HEK293T (cell line): ENCODE measurements around the gene GDPGP1.

ENCODE experiments used
- ELF4 ChIP-seq: fragments of 450-650 bp; IDR thresholded peaks from 2 replicates; pipeline ENCODE4 v1.6.1; 2017; ENCODE audit warnings: antibody characterized with exemption
- LEF1 ChIP-seq: fragments of 450-650 bp; IDR thresholded peaks from 2 replicates; pipeline ENCODE4 v1.6.1; 2017; ENCODE audit warnings: mild to moderate bottlenecking, borderline replicate concordance
- SP1 ChIP-seq: fragments of 450-650 bp; IDR thresholded peaks from 2 replicates; pipeline ENCODE4 v1.6.1; 2017
- TARDBP ChIP-seq: fragments of 450-650 bp; IDR thresholded peaks from 2 replicates; pipeline ENCODE4 v1.6.1; 2016

GRCh38 chr15:90214553-90215196 lies 19.3 kb upstream of the GDPGP1 start:
- TF ChIP-seq LEF1 (no peak), SP1 (no peak), TARDBP (no peak), ELF4 (no peak)
